Right lobe of liver (tissue), 6 donors: ENCODE results near the gene CDIPT. TPM values are rescaled to one million over a fixed set of nuclear protein-coding genes. Genes with fewer than 3 reads are reported as not detected.

Source experiments
- ATAC-seq, 4 donors: fragments of 200-7000 bp; cut with Tn5 transposase; one replicate each; pipeline ENCODE4 v1.9.1; 2020; ENCODE audit warnings: mild to moderate bottlenecking in 4 of 4, moderate library complexity in 4 of 4
- DNase-seq, 3 donors: peaks; one replicate each; pipeline ENCODE4 v3.0.0-alpha.2; 2020
- H3K27ac ChIP-seq, 3 donors: fragments of 200-600 bp; one replicate each; pipeline ENCODE4 v1.8.0; 2022
- H3K27me3 ChIP-seq, 2 donors: fragments of 200-600 bp; one replicate each; pipeline ENCODE4 v1.8.0; 2022
- H3K36me3 ChIP-seq, 4 donors: fragments of 200-600 bp; sonication (generic) in 1 of 4; one replicate each; pipeline versions ENCODE4 v1.5.1 to v1.8.0; 2017 to 2022; ENCODE audit warnings: control low read depth in 1 of 4
- H3K4me1 ChIP-seq, 4 donors: fragments of 200-600 bp; sonication (generic) in 1 of 4; one replicate each; pipeline versions ENCODE4 v1.5.1 to v1.8.0; 2017 to 2022; ENCODE audit warnings: control low read depth in 1 of 4
- H3K4me3 ChIP-seq, 3 donors: fragments of 200-600 bp; one replicate each; pipeline ENCODE4 v1.8.0; 2022
- H3K9me3 ChIP-seq, 4 donors: fragments of 200-600 bp; sonication (generic) in 1 of 4; one replicate each; pipeline versions ENCODE4 v1.5.1 to v1.8.0; 2017 to 2022; ENCODE audit warnings: control low read depth in 1 of 4
- CTCF ChIP-seq, 4 donors: fragments of 200-600 bp in 3 of 4; fragments of 450-650 bp in 1 of 4; IDR thresholded peaks; one replicate each; pipeline versions ENCODE4 v1.5.1 to v1.8.0; 2016 to 2022; ENCODE audit warnings: antibody characterized with exemption in 4 of 4, mild to moderate bottlenecking in 2 of 4
- POLR2A ChIP-seq: fragments of 450-650 bp; IDR thresholded peaks from one replicate; pipeline ENCODE4 v1.6.1; 2017; ENCODE audit warnings: antibody characterized with exemption, mild to moderate bottlenecking
- WGBS: methylation state at CpG from one replicate; pipeline ENCODE4 v1.1.6; 2018; ENCODE audit warnings: low coverage, low lambda C conversion rate; ENCODE audit not compliant: insufficient coverage; ENCODE audit errors: missing lambda C conversion rate; 5-methylcytosine and 5-hydroxymethylcytosine counted together
- intact Hi-C, 2 donors: fragments of 100-400 bp; cut with DNase I; formaldehyde crosslinking; loops; one replicate each; pipeline versions ENCODE4 v1.11.2 to v1.14.1; 2022
- total RNA-seq, 6 experiments: library from RNA; depleted of rRNA in 2 of 6; stranded (reverse); fragments of >200 nt in 2 of 6; fragmentation: NEBNext Ultra II Directional in 3 of 6; extraction: Animal tissue kit (Norgen Biotek cat#: 25700) in 3 of 6; gene quantifications; one replicate each; pipeline versions ENCODE4 v1.1.0 to v1.2.4, GENCODE V29; 2016 to 2023
- donor health status: DM: no; HTN: yes; CAD: no.
- donor health status: DM: no; HTN: no; CAD: no.
- donor health status: DM: no; HTN: no; CAD: no.
- donor health status: DM: no; HTN: yes; CAD: no.
- donor health status: DM: no; HTN: yes; CAD: no.

The CDIPT gene
- total RNA-seq, 6 experiments from 2014 or later = 35.1 to 96.6 (median 58.2) TPM

- H3K4me3 ChIP-seq = peak within 1 kb of the TSS; percentile 32 to 60 (median 44)
- no peaks in the 10 kb centered on the region for H3K27me3 ChIP-seq
- H3K27ac ChIP-seq = peak within 1 kb of the TSS; percentile 76 to 80 (median 78)
- ATAC-seq (no peak), DNase-seq (peak in 2 of 3 donors; percentile 57 to 62)
- intact Hi-C loops = loop anchor here in 1 of 2 donors (5.0 to 10.0 kb wide), 2 partner anchors 35 to 183 kb away; partner anchors contain the start of genes HIRIP3 and INO80E
- H3K9me3 ChIP-seq = no peaks in the 10 kb centered on the region
- peaks cover 0 to 30% (median 6%) of the 10 kb centered on the region in 4 donors for H3K4me1 ChIP-seq
- 20% methylated on average over 27 of the region's 69 CpGs for WGBS
- H3K36me3 ChIP-seq = peaks cover 0 to 10% (median 0%) of the 10 kb centered on the region in 4 donors
- no peak for TF ChIP-seq CTCF (IDR thresholded peaks at IDR 0.05)
- no peak for TF ChIP-seq POLR2A
Observed at GRCh38 chr16:29811896-29812665, 50.9 kb downstream of the CDIPT start, which contains the start of gene PRRT2. Gene PRRT2, plus strand, starts transcription at chr16:29812193. Its CDS starts 862 bp downstream, at chr16:29813055.

DNA sequence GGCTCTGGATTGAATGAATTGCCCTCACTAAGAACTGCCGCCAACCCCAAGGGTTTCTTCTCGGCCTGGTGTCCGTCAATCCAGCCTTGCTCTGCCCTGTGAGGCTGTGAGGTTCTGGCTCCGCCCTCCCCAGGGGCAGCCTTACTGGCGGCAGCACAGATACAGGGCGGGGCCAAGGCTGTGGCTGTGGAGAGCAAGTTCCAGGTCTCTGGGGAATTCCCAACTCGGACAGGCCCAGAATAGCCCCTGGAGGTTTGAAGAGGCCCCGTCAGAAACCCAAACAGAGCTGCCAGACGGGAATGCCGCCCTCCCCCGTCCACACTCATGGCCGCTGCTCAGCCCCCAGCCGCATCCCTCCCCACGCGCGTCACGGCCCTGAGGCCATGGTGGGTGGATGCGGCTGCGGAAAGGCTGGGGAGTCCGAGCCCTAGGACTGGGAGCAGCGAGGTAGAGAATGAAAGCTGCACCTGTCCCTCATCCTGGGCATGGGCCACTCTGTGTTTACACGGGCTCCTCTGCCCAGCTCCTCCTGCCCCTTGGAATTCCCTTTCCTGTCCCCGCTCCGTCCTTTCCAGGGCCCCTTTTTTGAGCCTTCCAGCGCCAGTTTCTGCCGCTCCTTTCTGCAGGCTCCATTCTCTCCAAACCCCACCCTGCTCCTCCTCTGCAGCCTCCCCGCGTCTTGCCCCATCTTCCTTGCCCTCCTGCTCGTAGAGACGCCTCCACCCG, 51.7 kb downstream of the CDIPT start:
- Histone ChIP-seq H3K36me3 (peaks cover 0 to 10% (median 0%) of the 10 kb centered on the region in 4 donors), H3K27ac (peak overlapping the region; percentile 76 to 80 (median 78)), H3K4me3 (peak overlapping the region; percentile 32 to 60 (median 44)), H3K4me1 (peaks cover 0 to 25% (median 6%) of the 10 kb centered on the region in 4 donors), H3K27me3 (no peaks in the 10 kb centered on the region), H3K9me3 (no peaks in the 10 kb centered on the region)
- DNase-seq (peak; percentile 97), ATAC-seq (peak; percentile 70 to 82 (median 75))
- TF ChIP-seq POLR2A (peak; percentile 33), CTCF (IDR thresholded peaks at IDR 0.05) (no peak)
- WGBS = under 1% methylated on average over 13 of the region's 31 CpGs
- intact Hi-C loops = loop anchor here in 1 of 2 donors (5.0 to 10.0 kb wide), 2 partner anchors 36 to 183 kb away; partner anchors contain the start of genes HIRIP3 and INO80E

GRCh38 chr16:29810699-29811169, 52.3 kb downstream of the CDIPT start:
- TF ChIP-seq CTCF (IDR thresholded peaks at IDR 0.05) = no peak
- TF ChIP-seq POLR2A = no peak
- 20% methylated on average over 6 of the region's 9 CpGs for WGBS
- Histone ChIP-seq H3K27ac (peak overlapping the region in 1 of 3 donors; percentile 80), H3K4me3 (peak overlapping the region in 1 of 3 donors; percentile 60), H3K36me3 (peaks cover 0 to 10% (median 0%) of the 10 kb centered on the region in 4 donors), H3K9me3 (no peaks in the 10 kb centered on the region), H3K4me1 (peaks cover 0 to 25% (median 6%) of the 10 kb centered on the region in 4 donors), H3K27me3 (no peaks in the 10 kb centered on the region)
- no peak for ATAC-seq
- no peak for DNase-seq
- intact Hi-C loops = loop anchor here in 1 of 2 donors (5.0 to 10.0 kb wide), 2 partner anchors 37 to 184 kb away; partner anchors contain the start of genes HIRIP3 and INO80E
